ENCODE results near the gene PARD6A.

Gene PARD6A

GRCh38 chr16:67697422-67698185 lies 36.8 kb downstream of the PARD6A start:
- no peak for DNase-seq

- DNase-seq, result no peak
Observed at GRCh38 chr16:67699265-67699664, 38.5 kb downstream of the PARD6A start.

- DNase-seq, result no peak
Observed at GRCh38 chr16:67701420-67701819, 40.7 kb downstream of the PARD6A start.

GRCh38 chr16:67702130-67702529 lies 41.4 kb downstream of the PARD6A start:
- no peak for DNase-seq

GRCh38 chr16:67703626-67704025 lies 42.9 kb downstream of the PARD6A start:
- DNase-seq, result no peak

GRCh38 chr16:67704110-67704509 lies 43.4 kb downstream of the PARD6A start:
- DNase-seq, result no peak

- DNase-seq, result no peak
Observed at GRCh38 chr16:67707210-67707609, 46.5 kb downstream of the PARD6A start.

GRCh38 chr16:67707790-67708189 lies 47.0 kb downstream of the PARD6A start:
- no peak for DNase-seq

GRCh38 chr16:67708368-67708771 lies 47.6 kb downstream of the PARD6A start:
- DNase-seq, result no peak

GRCh38 chr16:67709050-67709449 lies 48.3 kb downstream of the PARD6A start:
- no peak for DNase-seq

GRCh38 chr16:67710607-67711006 lies 49.8 kb downstream of the PARD6A start:
- DNase-seq, result no peak
